Measurements from ENCODE around the gene SRMS.

The SRMS gene

GRCh38 chr20:63547725-63548480 lies at the start of gene SRMS:
TSS of gene SRMS (minus strand) at chr20:63547749. CDS start at chr20:63547463, 286 bp downstream.
- no peak for DNase-seq

- DNase-seq = no peak
Measured at GRCh38 chr20:63596423-63596822, 48.9 kb upstream of the SRMS start.

GRCh38 chr20:63595416-63596127 lies 48.0 kb upstream of the SRMS start:
- no peak for DNase-seq

GRCh38 chr20:63594043-63594561 lies 46.6 kb upstream of the SRMS start:
- no peak for DNase-seq

GRCh38 chr20:63592661-63593060 lies 45.1 kb upstream of the SRMS start:
- DNase-seq = no peak

GRCh38 chr20:63591786-63592355 lies 44.3 kb upstream of the SRMS start:
- no peak for DNase-seq

- DNase-seq = no peak
Measured at GRCh38 chr20:63591147-63591533, 43.6 kb upstream of the SRMS start.

GRCh38 chr20:63590218-63591146 lies 42.9 kb upstream of the SRMS start:
- no peak for DNase-seq

GRCh38 chr20:63589261-63590217 lies 42.0 kb upstream of the SRMS start:
- DNase-seq = no peak

GRCh38 chr20:63588641-63589041 lies 41.1 kb upstream of the SRMS start:
- DNase-seq = no peak

- no peak for DNase-seq
Measured at GRCh38 chr20:63587776-63588591, 40.4 kb upstream of the SRMS start.

- DNase-seq = no peak
Measured at GRCh38 chr20:63587256-63587655, 39.7 kb upstream of the SRMS start.

- no peak for DNase-seq
Measured at GRCh38 chr20:63586797-63587196, 39.2 kb upstream of the SRMS start.

GRCh38 chr20:63585616-63586565 lies 38.3 kb upstream of the SRMS start:
- DNase-seq = no peak

GRCh38 chr20:63582382-63583063 lies 35.0 kb upstream of the SRMS start:
- no peak for DNase-seq

- no peak for DNase-seq
Measured at GRCh38 chr20:63580796-63581461, 33.4 kb upstream of the SRMS start.

- no peak for DNase-seq
Measured at GRCh38 chr20:63579017-63579694, 31.6 kb upstream of the SRMS start.
